Gastrocnemius medialis (tissue), 4 donors: ENCODE results near the gene SPATA6L.

Experiments used
- CTCF ChIP-seq, 5 experiments: fragments of 450-650 bp in 3 of 5; fragments of 200-600 bp in 2 of 5; sonication (generic) in 2 of 5; IDR thresholded peaks in 4 of 5; conservative IDR thresholded peaks in 1 of 5; 1 replicate in 4 of 5; 2 replicates in 1 of 5; pipeline ENCODE4 v1.5.1; 2016 to 2019; ENCODE audit warnings: antibody characterized with exemption in 5 of 5, mild to moderate bottlenecking in 3 of 5, moderate library complexity in 3 of 5
- POLR2A ChIP-seq, 2 donors: fragments of 450-650 bp; IDR thresholded peaks; one replicate each; pipeline ENCODE4 v1.6.1; 2017; ENCODE audit warnings: antibody characterized with exemption in 2 of 2, mild to moderate bottlenecking in 2 of 2, moderate library complexity in 2 of 2

- no peak for TF ChIP-seq POLR2A (IDR thresholded peaks at IDR 0.05)
- no peak for TF ChIP-seq CTCF (IDR thresholded peaks at IDR 0.05 in 4 of 5, conservative IDR thresholded peaks at IDR 0.05 in 1 of 5)
Observed at GRCh38 chr9:4661165-4661564, 5.1 kb downstream of the SPATA6L start.
